SK-N-SH (cell line): ENCODE measurements around the gene SUN5. TPM values are rescaled to one million over a fixed set of nuclear protein-coding genes. Genes with fewer than 3 reads are reported as not detected.

Experiments used
- CTCF ChIA-PET: fragments of 300-600, 350-600 bp; formaldehyde crosslinking; extraction: SDS; loops from one replicate; lab custom pipeline; 2021; lab: Yijun Ruan, JAX
- POLR2A ChIA-PET: fragments of 350-600 bp; sonication (Branson Sonifier 250); formaldehyde crosslinking; extraction: SDS; loops from one replicate; lab custom pipeline; 2020; ENCODE audit warnings: antibody characterized with exemption, inconsistent platforms; lab: Yijun Ruan, JAX
- DNase-seq: peaks from one replicate; pipeline ENCODE4 v3.0.0; 2012
- H2AFZ ChIP-seq: fragments of 200-600 bp; sonication (generic); 2 replicates; pipeline ENCODE4 v1.8.1; 2016; ENCODE audit warnings: antibody characterized with exemption, mild to moderate bottlenecking, low read depth
- H3F3A ChIP-seq: fragments of 200-600 bp; sonication (generic); replicated peaks from 2 replicates; pipeline ENCODE3; 2016; ENCODE audit warnings: antibody characterized with exemption, mild to moderate bottlenecking; ENCODE audit not compliant: insufficient read depth
- H3K27ac ChIP-seq, 2 experiments: fragments of 200-500 bp in 1 of 2; fragments of 200-600 bp in 1 of 2; sonication (Bioruptor generic) in 1 of 2; sonication (generic), shearing (Covaris generic) in 1 of 2; 2 replicates each; pipeline versions ENCODE4 v1.5.1 to v1.6.1; 2014 to 2016; ENCODE audit warnings: low read depth in 2 of 2, inconsistent platforms in 1 of 2, low read length in 1 of 2, mild to moderate bottlenecking in 1 of 2, mixed read lengths in 1 of 2
- H3K27me3 ChIP-seq: fragments of 200-600 bp; sonication (generic), shearing (Covaris generic); 2 replicates; pipeline ENCODE4 v1.6.1; 2016; ENCODE audit warnings: mixed run types; ENCODE audit not compliant: insufficient read depth
- H3K36me3 ChIP-seq, 2 experiments: fragments of 200-500 bp in 1 of 2; fragments of 200-600 bp in 1 of 2; sonication (Bioruptor generic) in 1 of 2; sonication (generic) in 1 of 2; replicated peaks in 1 of 2; 2 replicates each; pipeline versions ENCODE3 to v1.5.1; 2014 to 2016; ENCODE audit warnings: low read length in 1 of 2, mild to moderate bottlenecking in 1 of 2; ENCODE audit not compliant: insufficient read depth in 2 of 2, control insufficient read depth in 1 of 2
- H3K4me1 ChIP-seq, 2 experiments: fragments of 200-500 bp in 1 of 2; fragments of 200-600 bp in 1 of 2; sonication (Bioruptor generic) in 1 of 2; sonication (generic), shearing (Covaris generic) in 1 of 2; 2 replicates each; pipeline versions ENCODE4 v1.5.1 to v1.6.1; 2014 to 2016; ENCODE audit warnings: low read depth in 1 of 2, low read length in 1 of 2, mixed run types in 1 of 2; ENCODE audit not compliant: insufficient read depth in 2 of 2, control insufficient read depth in 1 of 2
- H3K4me2 ChIP-seq: fragments of 200-600 bp; sonication (generic), shearing (Covaris generic); 2 replicates; pipeline ENCODE4 v1.6.1; 2017; ENCODE audit warnings: mixed run types
- H3K4me3 ChIP-seq, 2 experiments: fragments of 200-500 bp in 1 of 2; fragments of 200-600 bp in 1 of 2; sonication (Bioruptor generic) in 1 of 2; sonication (generic), shearing (Covaris generic) in 1 of 2; 2 replicates each; pipeline versions ENCODE4 v1.5.1 to v1.8.1; 2014 to 2016; ENCODE audit warnings: low read depth in 2 of 2, inconsistent platforms in 1 of 2, low read length in 1 of 2, mild to moderate bottlenecking in 1 of 2, mixed read lengths in 1 of 2, moderate library complexity in 1 of 2
- H3K79me2 ChIP-seq: fragments of 200-600 bp; sonication (generic); 2 replicates; pipeline ENCODE4 v1.8.1; 2017; ENCODE audit warnings: mild to moderate bottlenecking; ENCODE audit not compliant: insufficient read depth
- H3K9ac ChIP-seq: fragments of 200-600 bp; sonication (generic); 2 replicates; pipeline ENCODE4 v1.6.1; 2017; ENCODE audit warnings: mixed run types
- H3K9me2 ChIP-seq: fragments of 200-600 bp; sonication (generic); 2 replicates; pipeline ENCODE4 v1.6.1; 2017; ENCODE audit warnings: mixed run types
- H3K9me3 ChIP-seq: fragments of 200-600 bp; sonication (generic); 2 replicates; pipeline ENCODE4 v1.6.1; 2017; ENCODE audit warnings: mixed run types, mild to moderate bottlenecking, moderate library complexity
- H4K20me1 ChIP-seq: fragments of 200-600 bp; sonication (generic); 2 replicates; pipeline ENCODE4 v1.6.1; 2017; ENCODE audit warnings: mild to moderate bottlenecking, mixed run types; ENCODE audit not compliant: insufficient read depth
- CHD2 ChIP-seq: fragments of 150-350 bp; IDR thresholded peaks from 2 replicates; pipeline ENCODE4 v1.6.1; 2018; ENCODE audit warnings: low read length; ENCODE audit not compliant: partially characterized antibody
- ELF1 ChIP-seq: IDR thresholded peaks from 2 replicates; pipeline ENCODE4 v1.4.0; 2012
- EP300 ChIP-seq, 2 experiments: IDR thresholded peaks; 2 replicates each; pipeline versions ENCODE4 v1.4.0 to v1.6.1; 2012; ENCODE audit warnings: borderline replicate concordance in 1 of 2, low read depth in 1 of 2, low read length in 1 of 2
- EZH2phosphoT487 ChIP-seq: fragments of 200-600 bp; sonication (generic); IDR thresholded peaks from 2 replicates; pipeline ENCODE4 v1.6.1; 2017; ENCODE audit warnings: low read depth, mixed run types, mild to moderate bottlenecking, antibody characterized with exemption, moderate library complexity, borderline replicate concordance
- FOXJ3 ChIP-seq: sonication (generic); formaldehyde crosslinking; IDR thresholded peaks from 2 replicates; pipeline ENCODE4 v1.5.1; 2020; ENCODE audit warnings: mild to moderate bottlenecking, missing genetic modification reagents
- FOXM1 ChIP-seq: IDR thresholded peaks from 2 replicates; pipeline ENCODE4 v1.4.0; 2012; ENCODE audit warnings: low read depth, mild to moderate bottlenecking
- GABPA ChIP-seq: IDR thresholded peaks from 2 replicates; pipeline ENCODE4 v1.4.0; 2012; ENCODE audit warnings: low read depth, mild to moderate bottlenecking
- GATA2 ChIP-seq: sonication (generic); formaldehyde crosslinking; IDR thresholded peaks from 2 replicates; pipeline ENCODE4 v1.5.0; 2020; ENCODE audit warnings: mild to moderate bottlenecking, missing genetic modification reagents
- IRF3 ChIP-seq: fragments of 150-350 bp; IDR thresholded peaks from 2 replicates; pipeline ENCODE4 v1.6.1; 2016; ENCODE audit warnings: mild to moderate bottlenecking, low read depth, low read length
- JUND ChIP-seq: IDR thresholded peaks from 2 replicates; pipeline ENCODE4 v1.4.0; 2012
- MAX ChIP-seq: IDR thresholded peaks from 2 replicates; pipeline ENCODE4 v1.4.0; 2012; ENCODE audit warnings: low read depth
- MEF2A ChIP-seq: IDR thresholded peaks from 2 replicates; pipeline ENCODE4 v1.4.0; 2012; ENCODE audit warnings: low read depth, borderline replicate concordance
- MXI1 ChIP-seq: IDR thresholded peaks from 2 replicates; pipeline ENCODE4 v1.6.1; 2012; ENCODE audit warnings: mild to moderate bottlenecking, low read depth, low read length, improper control_type of control experiment
- NFIC ChIP-seq: IDR thresholded peaks from 2 replicates; pipeline ENCODE4 v1.4.0; 2012; ENCODE audit warnings: borderline replicate concordance
- NRF1 ChIP-seq: IDR thresholded peaks from 2 replicates; pipeline ENCODE4 v1.6.1; 2012; ENCODE audit warnings: low read depth, mild to moderate bottlenecking, low read length
- POLR2AphosphoS5 ChIP-seq: IDR thresholded peaks from 2 replicates; pipeline ENCODE4 v1.6.1; 2012; ENCODE audit warnings: low read depth, low read length
- RAD21 ChIP-seq: IDR thresholded peaks from 2 replicates; pipeline ENCODE4 v1.6.1; 2012; ENCODE audit warnings: mild to moderate bottlenecking, low read length
- RCOR1 ChIP-seq: fragments of 150-350 bp; IDR thresholded peaks from 2 replicates; pipeline ENCODE4 v1.6.1; 2017; ENCODE audit warnings: antibody characterized with exemption, low read length
- RXRA ChIP-seq: IDR thresholded peaks from 2 replicates; pipeline ENCODE4 v1.4.0; 2012; ENCODE audit warnings: low read depth, mild to moderate bottlenecking, borderline replicate concordance
- TEAD4 ChIP-seq: IDR thresholded peaks from 2 replicates; pipeline ENCODE4 v1.4.0; 2012; ENCODE audit warnings: mild to moderate bottlenecking, borderline replicate concordance; ENCODE audit not compliant: insufficient read depth
- YY1 ChIP-seq: IDR thresholded peaks from 2 replicates; pipeline ENCODE4 v1.4.0; 2012; ENCODE audit warnings: low read depth, mild to moderate bottlenecking
- ZBTB33 ChIP-seq: IDR thresholded peaks from 2 replicates; pipeline ENCODE4 v1.4.0; 2012; ENCODE audit warnings: low read depth, borderline replicate concordance
- WGBS: methylation state at CpG from one replicate; pipeline ENCODE4 v1.1.6; 2017; ENCODE audit warnings: low lambda C conversion rate; 5-methylcytosine and 5-hydroxymethylcytosine counted together
- polyA plus RNA-seq, 3 experiments: library from polyadenylated mRNA; depleted of rRNA; stranded (reverse); fragments of >200 nt; gene quantifications; 2 replicates each; pipeline ENCODE4 v1.2.3, GENCODE V29; 2012

The SUN5 gene
- polyA plus RNA-seq, 1 of the 3 experiments (the other 2 are of a cell fraction), result not detected

GRCh38 chr20:32960849-32961731 lies 43.1 kb downstream of the SUN5 start:
- no peaks in the 10 kb centered on the region; the same call in 1 of the 2 replicates for H3K9me3 ChIP-seq
- peak; percentile 4 for DNase-seq
- H3K4me3 ChIP-seq, result no peak overlapping the region
- ChIA-PET CTCF (no interaction called here), POLR2A (no interaction called here)
- H3K4me1 ChIP-seq, result no peaks in the 10 kb centered on the region
- no peak overlapping the region for H3K27ac ChIP-seq
- H4K20me1 ChIP-seq, result no peaks in the 10 kb centered on the region
- H3F3A ChIP-seq, result no peaks in the 10 kb centered on the region
- TF ChIP-seq NRF1, result no peak
- no peak for TF ChIP-seq CHD2
- TF ChIP-seq ELF1, result no peak
- no peak for TF ChIP-seq ZBTB33
- TF ChIP-seq EZH2phosphoT487, result no peak
- TF ChIP-seq MEF2A, result no peak
- TF ChIP-seq TEAD4, result no peak
- no peak for TF ChIP-seq NFIC
- no peak for TF ChIP-seq GABPA
- no peak for TF ChIP-seq RCOR1
- TF ChIP-seq MAX, result no peak
- no peak for TF ChIP-seq YY1
- no peak for TF ChIP-seq EP300 (IDR thresholded peaks at IDR 0.05; ENCODE audit: borderline replicate concordance in 1 of 2, low read depth in 1 of 2, low read length in 1 of 2)
- TF ChIP-seq JUND, result no peak
- 35% methylated on average over 27 of the region's 28 CpGs for WGBS
- peaks cover 39% of the 10 kb centered on the region for H3K27me3 ChIP-seq
- no peak overlapping the region for H3K4me2 ChIP-seq
- no peaks in the 10 kb centered on the region for H3K9me2 ChIP-seq
- H3K9ac ChIP-seq, result no peak overlapping the region
- no peak overlapping the region for H2AFZ ChIP-seq
- H3K36me3 ChIP-seq, result no peaks in the 10 kb centered on the region
- H3K79me2 ChIP-seq, result no peaks in the 10 kb centered on the region

- no peaks in the 10 kb centered on the region for H4K20me1 ChIP-seq
- POLR2A ChIA-PET, result no interaction called here
- no peak for TF ChIP-seq GATA2 (CRISPR knock-in tag)
- no peak for TF ChIP-seq RXRA
- no peak for TF ChIP-seq FOXM1
- TF ChIP-seq RAD21, result no peak
- TF ChIP-seq NRF1, result no peak
- no peak for TF ChIP-seq CHD2
- no peak for TF ChIP-seq IRF3
- no peak for TF ChIP-seq MAX
- TF ChIP-seq POLR2AphosphoS5, result no peak
- TF ChIP-seq MXI1, result no peak
- TF ChIP-seq NFIC, result no peak
- TF ChIP-seq FOXJ3 (CRISPR knock-in tag), result no peak
Measured at GRCh38 chr20:32960222-32960518, 44.1 kb downstream of the SUN5 start.

More at GRCh38 chr20:32960222-32960518, 44.1 kb downstream of the SUN5 start:
- H3K36me3 ChIP-seq, result no peaks in the 10 kb centered on the region
- H3K27ac ChIP-seq, result no peak overlapping the region
- no peaks in the 10 kb centered on the region for H3K9me2 ChIP-seq
- DNase-seq, result no peak
- no peaks in the 10 kb centered on the region for H3K79me2 ChIP-seq
- no peaks in the 10 kb centered on the region for H3F3A ChIP-seq
- H3K4me2 ChIP-seq, result no peak overlapping the region
- peaks cover 31% of the 10 kb centered on the region for H3K27me3 ChIP-seq
- CTCF ChIA-PET, result interaction anchor here (0.9 kb wide), 1 partner anchor 15 kb away, joined by 3 read pairs; no protein-coding TSS in a partner anchor
- no peaks in the 10 kb centered on the region; the same call in 1 of the 2 replicates for H3K9me3 ChIP-seq
- H3K4me1 ChIP-seq, result no peaks in the 10 kb centered on the region
- H2AFZ ChIP-seq, result no peak overlapping the region
- no peak overlapping the region for H3K9ac ChIP-seq
- H3K4me3 ChIP-seq, result no peak overlapping the region
